Measurements from ENCODE around the gene THEMIS.

The THEMIS gene

DNA sequence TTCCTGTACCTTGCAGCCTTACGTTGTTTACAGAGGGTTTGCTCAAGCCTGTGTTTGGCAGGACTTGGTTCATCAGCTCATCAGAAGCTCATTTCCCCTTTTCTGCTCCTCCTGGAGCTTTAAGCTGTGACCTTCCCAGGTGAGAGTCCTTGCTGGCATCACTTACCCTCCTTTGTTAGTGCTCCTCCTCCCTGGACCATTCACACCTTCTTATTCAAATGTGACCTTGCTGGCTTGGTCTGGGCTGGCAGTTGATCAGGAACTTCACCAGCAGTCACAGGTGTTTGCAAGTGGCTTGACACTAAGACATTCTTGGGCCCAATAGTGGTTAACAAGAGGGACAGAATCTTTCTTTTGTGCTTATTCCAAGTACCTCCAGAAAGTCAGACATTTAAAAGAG is 175.0 kb downstream of the THEMIS start:
- TF ChIP-seq, protein P1, sequence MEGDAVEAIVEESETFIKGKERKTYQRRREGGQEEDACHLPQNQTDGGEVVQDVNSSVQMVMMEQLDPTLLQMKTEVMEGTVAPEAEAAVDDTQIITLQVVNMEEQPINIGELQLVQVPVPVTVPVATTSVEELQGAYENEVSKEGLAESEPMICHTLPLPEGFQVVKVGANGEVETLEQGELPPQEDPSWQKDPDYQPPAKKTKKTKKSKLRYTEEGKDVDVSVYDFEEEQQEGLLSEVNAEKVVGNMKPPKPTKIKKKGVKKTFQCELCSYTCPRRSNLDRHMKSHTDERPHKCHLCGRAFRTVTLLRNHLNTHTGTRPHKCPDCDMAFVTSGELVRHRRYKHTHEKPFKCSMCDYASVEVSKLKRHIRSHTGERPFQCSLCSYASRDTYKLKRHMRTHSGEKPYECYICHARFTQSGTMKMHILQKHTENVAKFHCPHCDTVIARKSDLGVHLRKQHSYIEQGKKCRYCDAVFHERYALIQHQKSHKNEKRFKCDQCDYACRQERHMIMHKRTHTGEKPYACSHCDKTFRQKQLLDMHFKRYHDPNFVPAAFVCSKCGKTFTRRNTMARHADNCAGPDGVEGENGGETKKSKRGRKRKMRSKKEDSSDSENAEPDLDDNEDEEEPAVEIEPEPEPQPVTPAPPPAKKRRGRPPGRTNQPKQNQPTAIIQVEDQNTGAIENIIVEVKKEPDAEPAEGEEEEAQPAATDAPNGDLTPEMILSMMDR (IDR thresholded peaks at IDR 0.05; ENCODE audit: control insufficient read depth, extremely low read depth, insufficient read depth) = no peak
- DNase-seq (ENCODE audit: low read depth) = no peak
- no peak overlapping the region for H3K4me3 ChIP-seq (ENCODE audit: low read depth, low read length)

GRCh38 chr6:127718694-127719093 is 182.2 kb downstream of the THEMIS start:
- TF ChIP-seq, protein P1 (IDR thresholded peaks at IDR 0.05; ENCODE audit: control insufficient read depth, extremely low read depth, insufficient read depth) = no peak
- H3K4me3 ChIP-seq (ENCODE audit: low read depth, low read length) = no peak overlapping the region
- DNase-seq (ENCODE audit: low read depth) = no peak

GRCh38 chr6:127717384-127717783 is 183.5 kb downstream of the THEMIS start:
- no peak for DNase-seq (ENCODE audit: low read depth)
- TF ChIP-seq, protein P1 (IDR thresholded peaks at IDR 0.05; ENCODE audit: control insufficient read depth, extremely low read depth, insufficient read depth) = no peak
- H3K4me3 ChIP-seq (ENCODE audit: low read depth, low read length) = no peak overlapping the region

- DNase-seq (ENCODE audit: low read depth) = no peak
- TF ChIP-seq, protein P1 (IDR thresholded peaks at IDR 0.05; ENCODE audit: control insufficient read depth, extremely low read depth, insufficient read depth) = no peak
- H3K4me3 ChIP-seq (ENCODE audit: low read depth, low read length) = no peak overlapping the region
These were observed 184.4 kb downstream of the THEMIS start for GRCh38 chr6:127716465-127716864.

- DNase-seq (ENCODE audit: low read depth) = no peak
- H3K4me3 ChIP-seq (ENCODE audit: low read depth, low read length) = no peak overlapping the region
- TF ChIP-seq, protein P1 (IDR thresholded peaks at IDR 0.05; ENCODE audit: control insufficient read depth, extremely low read depth, insufficient read depth) = no peak
These were observed 190.2 kb downstream of the THEMIS start for GRCh38 chr6:127710668-127711067.

DNA sequence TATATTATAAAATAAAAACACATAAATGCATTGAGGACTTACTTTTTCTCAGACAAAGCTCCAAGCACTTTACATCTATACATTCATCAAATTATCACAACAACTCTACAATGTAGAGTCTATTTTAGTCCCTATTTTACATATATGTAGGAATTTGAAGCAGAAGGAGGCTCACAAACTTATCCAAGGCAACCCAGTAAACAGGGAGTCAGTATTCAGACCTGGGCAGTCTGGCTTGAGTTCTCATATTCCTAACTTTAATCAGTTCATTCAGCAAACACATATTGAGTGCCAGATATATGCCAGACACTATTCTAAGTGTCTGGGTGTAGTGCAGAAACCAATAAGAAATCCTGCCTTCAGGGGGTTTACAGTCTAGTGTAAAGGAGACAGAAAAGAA is 194.6 kb downstream of the THEMIS start:
- no peak overlapping the region for H3K4me3 ChIP-seq (ENCODE audit: low read depth, low read length)
- TF ChIP-seq, protein P1 (IDR thresholded peaks at IDR 0.05; ENCODE audit: control insufficient read depth, extremely low read depth, insufficient read depth) = no peak
- no peak for DNase-seq (ENCODE audit: low read depth)

DNA sequence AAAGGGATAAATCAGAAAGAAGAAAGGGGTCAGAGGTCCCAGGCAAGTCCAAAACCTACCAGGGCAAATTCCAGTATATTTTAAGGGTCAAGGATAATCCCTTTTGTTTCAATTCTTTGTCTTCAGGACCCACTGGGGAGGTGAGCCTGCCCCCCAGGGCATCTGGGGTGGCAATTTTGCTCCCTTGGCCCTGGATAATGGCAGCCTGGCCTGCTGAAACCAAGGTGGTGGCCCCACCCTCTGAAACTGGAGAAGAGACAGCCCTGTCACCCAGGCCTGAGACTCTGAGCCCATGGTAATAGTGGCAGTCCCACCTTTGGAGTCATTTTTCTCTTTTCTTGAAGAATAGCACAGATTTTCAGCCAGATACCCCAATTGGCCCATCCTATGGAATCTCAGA is 205.8 kb downstream of the THEMIS start:
- no peak overlapping the region for H3K4me3 ChIP-seq (ENCODE audit: low read depth, low read length)
- TF ChIP-seq, protein P1 (IDR thresholded peaks at IDR 0.05; ENCODE audit: control insufficient read depth, extremely low read depth, insufficient read depth) = no peak
- no peak for DNase-seq (ENCODE audit: low read depth)

Data from LNCaP clone FGC (cell line).